Suppressor macrophage treated with lipopolysaccharide for 1 hour (primary cell): ENCODE data around the gene BBOF1.

Source experiments
- DNase-seq, 3 donors: peaks; one replicate each; pipeline ENCODE4 v3.0.0-alpha.2; 2020 to 2022

Gene BBOF1

DNA sequence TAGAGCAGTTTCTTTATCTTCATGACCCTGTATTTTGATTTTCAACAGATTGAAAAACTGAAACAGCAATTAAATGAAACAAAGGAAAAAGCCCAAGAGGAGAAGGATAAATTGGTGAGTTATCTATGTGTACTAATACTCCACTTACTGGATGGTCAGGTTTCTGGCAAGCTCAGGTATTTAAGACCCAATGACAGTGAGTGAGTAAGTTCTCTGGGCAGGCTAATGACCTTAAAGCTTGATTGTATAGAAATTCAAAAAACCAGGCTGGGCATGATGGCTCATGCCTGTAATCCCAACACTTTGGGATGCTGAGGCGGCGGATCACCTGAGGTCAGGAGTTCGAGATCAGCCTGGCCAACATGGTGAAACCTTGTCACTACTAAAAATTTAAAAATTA is 10.0 kb downstream of the BBOF1 start:
- no peak for DNase-seq

DNA sequence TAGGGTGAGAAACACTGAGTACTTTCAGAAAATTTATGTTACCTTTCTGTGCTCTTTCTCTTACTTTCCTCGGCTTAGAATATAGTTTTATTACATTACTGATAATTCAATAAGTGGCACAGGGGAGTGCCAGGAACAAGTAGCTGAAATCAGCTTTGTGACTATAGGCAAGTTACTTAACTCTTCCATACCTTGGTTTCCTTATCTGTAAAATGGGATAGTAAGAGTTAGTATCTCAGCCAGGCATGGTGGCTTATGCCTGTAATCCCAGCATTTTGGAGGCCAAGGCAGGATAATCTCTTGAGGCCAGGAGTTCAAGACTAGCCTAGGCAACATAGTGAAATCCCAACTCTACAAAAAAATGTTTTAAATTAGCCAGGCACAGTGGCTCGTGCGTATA is 15.4 kb downstream of the BBOF1 start:
- DNase-seq, result no peak

DNA sequence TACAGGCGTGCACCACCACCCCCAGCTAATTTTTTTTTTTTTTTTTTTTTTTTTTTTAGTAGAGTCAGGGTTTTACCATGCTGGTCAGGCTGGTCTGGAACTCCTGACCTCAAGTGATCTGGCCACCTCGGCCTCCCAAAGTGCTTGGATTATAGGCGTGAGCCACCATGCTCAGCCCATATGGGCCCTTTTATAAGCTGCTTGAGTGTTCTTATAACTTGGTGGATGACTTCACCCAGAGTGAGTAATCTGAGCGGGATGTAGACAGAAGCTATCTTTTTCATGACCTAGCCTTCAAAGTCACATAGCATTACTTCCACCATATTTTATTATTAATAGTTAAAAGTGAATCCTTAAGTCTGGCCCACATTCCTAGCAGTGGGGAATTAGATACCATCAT is 16.4 kb downstream of the BBOF1 start:
- no peak for DNase-seq

DNA sequence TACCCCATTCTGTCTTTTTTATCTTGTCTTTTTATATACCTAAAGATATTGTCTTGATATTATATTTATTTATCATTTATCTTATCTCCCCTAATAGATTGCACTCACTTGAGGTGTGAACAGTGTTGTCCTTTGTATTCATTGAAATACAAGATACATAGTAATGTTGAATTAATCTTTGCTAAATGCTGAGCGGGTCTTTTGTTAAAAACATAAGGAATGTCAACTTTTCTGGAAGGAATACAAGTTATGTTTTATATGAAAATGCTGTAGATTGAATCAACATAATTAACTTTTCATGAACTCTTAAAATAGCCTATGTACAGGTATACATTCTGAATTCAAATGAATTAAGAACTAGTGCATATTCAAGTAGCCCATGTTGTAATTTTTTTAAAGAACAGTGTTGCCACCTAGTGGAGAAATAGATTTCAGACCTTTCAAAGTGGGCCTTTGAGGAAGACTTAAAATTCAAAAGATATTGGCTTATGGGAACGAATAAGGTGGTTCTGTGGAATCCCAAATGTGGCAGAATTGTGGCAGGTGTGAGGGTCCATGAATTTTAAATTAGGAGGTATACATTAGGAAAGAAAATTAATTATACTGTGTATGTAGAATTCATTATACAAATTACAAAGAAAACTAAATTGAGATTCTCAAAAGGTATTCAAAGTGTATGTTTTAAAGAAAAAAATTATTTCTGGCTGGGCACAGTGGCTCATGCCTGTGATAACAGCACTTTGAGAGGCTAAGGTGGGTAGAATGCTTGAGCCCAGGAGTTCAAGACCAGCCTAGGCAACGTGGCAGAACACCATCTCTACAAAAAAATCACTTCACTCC is 19.1 kb downstream of the BBOF1 start:
- peak; percentile 48 to 80 (median 73) for DNase-seq

DNA sequence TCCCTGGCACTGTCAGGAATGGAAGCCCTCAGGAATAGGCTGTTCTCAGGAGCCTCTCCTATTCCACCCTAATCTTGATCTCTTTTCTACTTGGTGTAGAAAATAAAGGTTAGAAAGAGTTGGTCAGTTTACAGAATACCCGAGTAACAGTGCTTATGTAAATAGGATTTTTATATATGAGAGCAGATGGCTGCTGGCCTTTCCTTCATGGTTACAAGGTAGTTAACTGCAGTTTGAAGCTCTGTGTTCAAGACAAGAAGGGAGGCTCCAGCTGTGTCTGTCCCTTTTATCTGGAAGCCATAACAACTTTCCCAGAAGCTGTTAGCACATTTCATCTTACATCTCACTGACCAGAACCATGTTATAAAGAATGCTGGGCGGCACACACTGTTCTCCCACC is 23.1 kb downstream of the BBOF1 start:
- DNase-seq, result no peak

DNA sequence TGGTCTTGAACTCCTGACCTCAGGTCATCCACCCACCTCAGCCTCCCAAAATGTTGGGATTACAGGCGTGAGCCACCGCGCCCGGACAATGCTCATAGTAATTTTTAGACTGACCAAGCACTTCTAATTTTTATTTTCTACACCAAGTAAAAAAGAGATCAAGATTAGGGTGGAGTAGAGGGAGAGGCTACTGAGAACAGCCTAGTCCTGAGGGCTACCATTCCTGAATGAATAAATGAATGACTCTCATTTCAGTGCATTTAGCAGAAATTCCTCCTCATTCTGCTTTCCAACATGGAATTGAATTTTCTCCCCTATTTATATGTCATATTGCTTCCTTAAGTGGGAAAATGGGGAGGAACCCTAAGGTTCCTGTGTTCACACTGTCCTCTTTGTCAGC is 26.4 kb downstream of the BBOF1 start:
- DNase-seq, result no peak

DNA sequence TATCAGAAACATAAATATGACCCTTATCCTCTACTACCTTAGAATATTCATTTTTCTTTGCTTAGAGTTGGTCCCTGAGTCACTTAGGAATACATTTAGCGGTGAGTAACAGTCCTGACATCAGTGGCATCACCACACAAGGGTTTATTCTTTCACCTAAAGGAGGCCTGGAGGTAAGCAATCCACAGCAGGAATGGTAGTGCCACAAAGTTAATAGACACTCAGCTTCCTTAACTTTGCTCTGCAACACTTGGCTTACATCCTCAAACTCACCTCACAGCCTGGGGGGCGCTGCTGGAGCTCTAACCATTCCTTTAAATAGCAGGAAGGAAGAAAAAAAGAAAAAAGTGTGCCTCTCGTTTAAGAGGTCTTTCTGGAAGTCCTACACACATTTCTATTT is 29.1 kb downstream of the BBOF1 start:
- DNase-seq, result no peak

DNA sequence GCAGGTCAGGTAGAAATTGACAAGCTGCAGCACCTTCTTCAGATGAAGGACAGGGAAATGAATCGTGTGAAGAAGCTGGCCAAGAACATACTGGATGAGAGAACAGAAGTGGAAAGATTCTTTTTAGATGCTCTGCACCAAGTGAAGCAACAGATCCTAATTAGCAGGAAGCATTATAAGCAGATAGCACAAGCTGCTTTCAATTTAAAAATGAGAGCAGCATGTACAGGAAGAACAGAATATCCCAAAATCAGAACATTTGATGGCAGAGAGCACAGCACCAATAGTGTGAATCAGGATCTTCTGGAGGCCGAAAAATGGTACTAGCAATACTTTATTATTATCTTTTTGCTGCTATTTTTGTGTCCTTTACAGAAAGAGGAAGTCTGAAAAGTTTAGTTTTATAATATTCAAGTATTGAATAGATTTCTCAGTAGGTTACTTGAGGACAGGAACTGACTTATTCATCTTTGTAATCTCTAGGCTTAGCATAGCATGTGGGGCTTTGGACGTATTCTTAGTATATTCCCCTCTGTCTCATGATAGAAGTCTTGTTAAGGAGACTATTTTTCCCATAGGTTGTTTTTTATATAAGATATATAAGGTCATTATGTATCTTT is 30.8 kb downstream of the BBOF1 start:
- peak; percentile 18 to 47 (median 43) for DNase-seq

DNA sequence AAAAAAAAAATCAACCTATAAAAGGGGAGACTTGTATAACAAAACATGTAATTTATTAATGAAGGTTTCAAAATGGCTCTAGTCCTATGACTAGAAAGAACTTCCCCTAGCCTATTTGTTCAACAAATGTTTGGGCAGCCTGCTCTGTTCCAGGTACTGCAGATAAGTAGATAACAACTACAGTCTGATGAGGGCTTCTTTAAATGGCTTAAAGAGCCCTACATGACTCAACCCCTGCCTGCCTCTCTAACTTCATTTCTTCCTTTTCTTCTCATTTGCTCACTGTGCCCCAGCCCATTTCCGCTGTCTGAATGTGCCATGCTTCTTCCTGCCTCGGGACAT is 43.6 kb downstream of the BBOF1 start:
- no peak for DNase-seq

DNA sequence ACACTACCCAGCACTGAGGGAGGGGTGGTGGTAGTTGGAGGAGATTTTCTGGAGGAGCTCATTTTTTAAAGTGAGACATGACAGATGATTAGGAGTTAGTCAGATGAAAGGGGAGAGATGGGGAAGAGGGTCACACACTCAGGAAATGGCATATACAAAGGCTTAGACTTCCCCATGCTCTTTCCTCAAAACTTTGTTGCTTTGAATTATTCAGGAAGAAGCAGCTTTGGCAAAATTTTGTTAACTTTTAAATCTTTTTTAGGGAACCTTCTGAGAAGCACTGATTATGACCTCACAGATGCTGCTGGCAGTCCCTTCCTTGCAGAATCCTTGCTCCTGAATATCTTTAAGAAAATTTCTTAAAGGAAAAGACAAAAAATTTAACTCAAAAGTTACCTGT is 45.3 kb downstream of the BBOF1 start:
- DNase-seq, result peak; percentile 25 to 68 (median 55)

DNA sequence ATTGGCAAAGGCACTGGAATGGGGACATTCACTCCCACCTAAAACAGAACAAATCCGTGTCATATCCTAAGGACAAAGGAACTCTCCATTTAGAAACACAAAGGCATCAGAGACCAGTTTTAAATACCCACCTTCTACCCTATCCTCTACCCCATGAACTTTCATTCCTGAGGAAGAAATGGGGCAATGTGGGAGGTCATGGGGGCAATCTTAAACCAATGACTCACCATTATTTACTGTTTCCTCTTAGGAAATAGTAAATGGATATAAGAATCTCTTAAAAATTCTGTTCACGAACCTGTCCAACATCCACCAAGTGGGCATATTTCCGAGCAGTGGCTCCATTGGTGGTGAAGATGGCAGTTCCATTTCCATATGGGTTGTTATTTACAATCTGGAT is 45.7 kb downstream of the BBOF1 start:
- peak; percentile 21 to 33 (median 32) for DNase-seq

DNA sequence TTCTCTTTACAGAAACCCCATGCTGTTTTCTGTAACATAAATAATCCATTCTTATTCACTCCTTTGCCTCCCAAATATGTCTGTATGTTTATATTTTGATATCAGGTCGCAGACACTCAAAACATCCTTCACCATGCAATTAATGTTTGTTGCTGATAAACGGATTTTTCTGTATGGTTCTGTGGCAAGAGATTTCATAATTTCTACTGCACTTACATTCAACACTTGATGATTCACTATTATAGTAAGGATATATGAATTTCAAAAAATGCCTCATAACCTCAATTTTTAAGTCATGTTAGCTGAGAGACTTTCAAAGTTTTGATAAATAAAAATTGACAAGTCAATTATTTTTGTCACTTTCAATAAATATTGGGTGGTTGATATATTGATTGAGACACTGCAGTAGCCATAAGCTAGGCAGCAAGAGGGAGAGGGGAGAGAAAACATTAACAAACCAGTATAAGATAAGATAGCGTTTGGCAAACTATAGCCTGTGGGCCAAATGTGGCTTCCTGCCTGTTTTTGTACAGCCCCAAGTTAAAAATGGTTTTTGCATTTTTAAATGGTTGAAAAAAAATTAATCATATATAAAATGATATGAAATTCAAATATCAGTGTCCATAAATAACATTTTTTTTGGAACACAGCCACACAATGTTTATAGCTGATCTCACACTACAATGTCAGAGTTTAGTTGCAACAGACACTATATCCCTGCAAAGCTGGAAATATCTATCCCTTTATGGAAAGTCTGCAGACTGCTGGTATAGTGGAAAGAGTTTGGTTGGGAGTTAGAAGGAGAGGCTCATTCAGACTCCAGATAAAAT is 46.8 kb downstream of the BBOF1 start:
- DNase-seq, result no peak

DNA sequence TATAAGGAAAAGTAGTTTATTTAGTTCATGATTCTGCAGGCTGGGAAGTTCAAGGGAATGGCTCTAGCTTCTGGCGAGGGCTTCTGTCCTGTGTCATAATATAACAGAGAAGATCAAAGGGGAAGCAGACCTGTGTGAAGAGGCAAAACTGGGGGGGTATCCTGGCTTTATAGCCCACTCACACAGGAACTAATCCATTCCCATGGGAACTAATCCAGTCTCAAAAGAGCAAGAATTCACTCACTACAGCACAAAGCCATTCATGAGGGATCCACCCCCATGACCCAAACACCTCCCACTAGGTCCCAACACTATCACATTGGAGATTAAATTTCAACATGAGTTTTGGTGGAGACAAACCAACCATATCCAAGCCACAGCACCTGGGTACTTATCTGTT is 58.3 kb downstream of the BBOF1 start:
- DNase-seq, result no peak

DNA sequence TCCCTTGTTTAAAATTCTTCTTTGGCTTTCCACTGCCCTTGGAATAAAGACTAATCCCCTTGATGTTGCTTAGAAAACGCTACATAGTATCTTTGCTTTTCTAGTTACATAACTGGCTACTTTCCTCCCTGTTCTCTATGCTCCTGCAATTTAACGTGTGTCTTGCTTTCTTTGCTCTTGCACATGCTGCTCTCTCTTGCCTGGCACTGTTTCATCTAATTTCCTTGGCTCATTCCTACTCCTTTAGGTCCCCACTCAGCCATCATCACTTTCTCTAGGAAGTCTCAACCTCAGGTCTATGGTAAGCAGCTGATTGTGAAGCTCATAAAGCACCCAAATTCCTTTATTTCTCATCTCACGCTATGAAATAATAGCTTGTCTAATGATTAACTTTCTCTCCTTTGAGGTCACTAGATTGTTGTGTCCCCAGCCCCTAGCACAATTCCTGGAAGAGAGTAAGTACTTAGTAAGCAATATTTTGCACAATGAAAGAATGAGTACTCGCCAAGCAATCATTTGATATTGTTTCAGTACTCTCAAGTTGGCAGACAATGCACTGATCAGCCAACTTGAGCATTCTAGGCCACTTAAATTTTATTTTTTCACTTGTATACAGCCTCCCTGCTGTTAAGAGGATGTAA is 61.8 kb downstream of the BBOF1 start:
- no peak for DNase-seq

DNA sequence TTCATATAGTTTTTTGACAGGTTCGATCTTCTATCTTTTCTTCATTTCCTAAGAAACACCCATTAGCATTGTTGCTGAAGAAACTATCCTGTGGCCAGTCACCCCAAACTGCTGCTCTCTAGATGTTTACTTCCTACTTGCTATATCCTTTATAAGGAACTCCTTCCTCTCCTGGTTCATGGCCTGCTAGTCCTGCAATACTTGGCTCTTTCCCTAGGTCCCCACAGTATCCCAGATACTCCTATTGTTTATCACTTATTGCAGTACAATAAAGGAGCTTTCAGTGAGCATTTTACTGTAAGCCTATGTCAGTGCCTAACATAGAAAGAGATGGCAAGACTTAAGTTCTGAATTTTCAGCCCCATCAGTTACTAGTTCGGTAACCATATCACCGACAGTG is 62.3 kb downstream of the BBOF1 start:
- no peak for DNase-seq

DNA sequence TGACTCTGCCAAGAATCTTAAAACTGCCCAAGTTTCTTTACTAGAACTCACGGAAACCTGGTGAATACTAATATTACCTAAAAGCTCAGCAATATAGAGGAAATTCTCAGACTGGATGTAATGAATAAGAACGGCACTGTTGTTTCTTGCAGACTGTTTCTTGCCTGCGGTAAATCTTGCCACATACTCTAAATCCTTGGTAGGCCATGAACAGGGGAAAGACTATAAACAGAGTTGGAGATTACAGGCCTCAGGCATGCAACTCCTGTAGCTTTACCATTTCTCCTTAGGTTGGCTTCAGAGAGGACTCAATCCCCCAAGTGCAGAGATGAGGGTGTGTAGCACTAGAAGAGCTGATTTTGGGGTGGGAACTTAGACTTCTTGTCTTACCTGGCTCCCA is 64.0 kb downstream of the BBOF1 start:
- DNase-seq, result no peak

DNA sequence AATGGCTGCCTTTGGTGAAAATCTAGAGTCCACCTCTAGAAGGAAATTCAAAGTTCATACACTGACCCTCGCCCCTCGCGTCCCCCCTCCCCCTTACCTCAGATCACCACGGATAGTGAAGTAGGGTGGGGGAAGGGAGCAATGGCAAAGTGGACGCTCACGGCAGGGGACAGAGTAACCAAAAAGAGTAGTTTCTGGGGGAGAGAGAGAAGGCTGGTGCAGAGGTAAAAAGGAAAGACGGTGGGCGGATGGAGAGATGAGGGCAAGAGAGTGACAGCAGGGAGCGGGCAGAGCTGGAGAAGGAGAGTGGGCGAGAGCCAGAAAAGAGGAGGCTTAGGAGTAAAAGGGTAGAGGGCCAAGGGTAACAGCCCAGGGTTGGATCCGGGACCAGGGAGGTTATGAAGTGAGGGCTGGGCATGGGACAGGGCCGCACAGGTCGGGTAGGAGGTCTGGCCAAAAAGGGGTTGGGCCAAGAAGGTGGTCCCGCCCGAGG is 64.7 kb downstream of the BBOF1 start:
- no peak for DNase-seq

DNA sequence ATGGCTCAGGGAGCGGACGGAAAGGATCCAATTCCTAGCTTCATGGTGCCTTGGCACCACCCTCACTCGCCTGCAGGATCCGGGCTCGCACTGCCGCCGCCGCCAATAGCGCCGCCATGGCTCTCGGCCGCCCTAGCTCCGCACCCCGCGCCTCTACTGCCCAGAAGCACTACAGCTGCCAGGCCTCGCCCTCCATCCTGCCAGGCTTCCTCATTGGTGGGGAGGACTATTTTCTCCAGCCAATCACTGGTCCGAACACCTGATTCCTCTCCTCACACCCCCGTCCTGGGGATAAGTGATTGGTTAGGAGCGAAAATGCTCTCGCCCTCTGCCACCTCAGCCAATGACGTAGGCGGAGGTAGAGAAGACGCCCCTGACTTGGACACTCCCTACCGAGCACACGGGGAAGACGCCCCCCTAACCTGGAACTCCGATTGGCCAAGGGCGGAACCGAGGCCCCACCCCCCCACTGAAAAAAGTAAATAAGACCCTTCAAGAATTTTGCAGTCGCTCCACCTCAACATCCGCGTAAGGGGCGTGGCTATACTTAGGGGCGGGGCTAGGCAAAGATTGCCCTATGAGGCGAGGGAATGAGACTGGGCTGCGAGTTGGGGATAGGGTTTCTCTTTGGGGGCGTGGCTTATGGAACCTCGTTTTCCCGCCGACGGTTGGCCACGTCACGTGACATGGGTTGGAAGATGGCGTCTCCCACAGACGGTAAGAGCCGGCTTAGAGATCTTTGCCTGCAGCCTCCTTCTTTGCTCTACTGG is 65.3 kb downstream of the BBOF1 start, which contains the start of the genes ALDH6A1 and LIN52:
TSS of gene ALDH6A1 (minus strand) at position 177 of the 770 bp plus-strand sequence. CDS start at position 118, 59 bp downstream.
TSS of gene LIN52 (plus strand) at position 680 of the 770 bp plus-strand sequence. CDS start at position 699, 19 bp downstream.
- DNase-seq, result peak; percentile 99 to 100 (median 100)

DNA sequence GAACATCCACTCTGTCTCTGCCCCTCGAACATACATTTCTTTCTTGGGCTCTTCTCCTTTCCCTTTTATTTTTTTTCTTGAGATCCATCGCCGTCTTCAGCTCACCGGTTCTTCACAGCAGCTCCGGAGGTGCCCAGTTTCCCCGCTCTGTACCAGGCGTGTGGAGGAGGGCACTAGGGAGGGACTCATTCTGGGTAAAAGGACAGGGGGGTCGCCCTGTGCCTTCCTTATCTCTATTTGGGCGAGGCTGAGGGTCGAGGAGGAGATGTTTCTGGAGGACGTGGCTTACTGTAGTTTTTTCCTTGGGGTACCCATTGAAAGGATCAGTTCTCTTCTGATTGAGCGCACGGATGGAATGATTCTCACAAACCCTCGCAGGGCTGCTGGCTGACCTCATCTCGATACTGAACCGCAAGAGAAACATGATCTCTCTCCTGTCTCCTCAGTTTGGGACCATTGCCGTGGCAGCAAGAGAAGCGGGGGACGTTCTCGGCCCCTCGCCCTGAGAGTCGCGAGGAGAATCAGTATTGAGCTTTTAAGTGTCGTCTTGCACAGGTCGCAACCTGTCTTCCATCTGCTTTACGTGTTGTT is 66.0 kb downstream of the BBOF1 start:
- peak in 2 of 3 donors; percentile 9 to 23 for DNase-seq

DNA sequence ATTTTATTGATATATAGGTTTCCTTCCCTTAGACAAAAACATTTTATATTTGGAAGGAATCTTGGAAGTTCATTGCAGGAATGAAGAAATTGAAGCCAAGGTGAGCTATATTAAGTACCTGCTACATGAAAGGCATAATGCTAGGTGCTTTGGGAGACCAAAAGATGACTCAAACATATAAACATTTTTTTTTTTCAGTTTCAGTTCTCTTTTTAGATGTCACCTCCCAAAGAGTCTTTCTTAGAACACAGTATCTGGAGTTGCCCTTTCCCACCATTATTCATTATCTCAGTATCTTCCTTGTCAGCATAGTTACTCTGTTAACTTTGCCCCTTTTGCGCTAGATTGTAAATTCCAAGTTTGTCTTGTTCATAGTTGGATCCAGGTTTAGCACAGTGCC is 66.7 kb downstream of the BBOF1 start:
- peak; percentile 3 to 56 (median 38) for DNase-seq

DNA sequence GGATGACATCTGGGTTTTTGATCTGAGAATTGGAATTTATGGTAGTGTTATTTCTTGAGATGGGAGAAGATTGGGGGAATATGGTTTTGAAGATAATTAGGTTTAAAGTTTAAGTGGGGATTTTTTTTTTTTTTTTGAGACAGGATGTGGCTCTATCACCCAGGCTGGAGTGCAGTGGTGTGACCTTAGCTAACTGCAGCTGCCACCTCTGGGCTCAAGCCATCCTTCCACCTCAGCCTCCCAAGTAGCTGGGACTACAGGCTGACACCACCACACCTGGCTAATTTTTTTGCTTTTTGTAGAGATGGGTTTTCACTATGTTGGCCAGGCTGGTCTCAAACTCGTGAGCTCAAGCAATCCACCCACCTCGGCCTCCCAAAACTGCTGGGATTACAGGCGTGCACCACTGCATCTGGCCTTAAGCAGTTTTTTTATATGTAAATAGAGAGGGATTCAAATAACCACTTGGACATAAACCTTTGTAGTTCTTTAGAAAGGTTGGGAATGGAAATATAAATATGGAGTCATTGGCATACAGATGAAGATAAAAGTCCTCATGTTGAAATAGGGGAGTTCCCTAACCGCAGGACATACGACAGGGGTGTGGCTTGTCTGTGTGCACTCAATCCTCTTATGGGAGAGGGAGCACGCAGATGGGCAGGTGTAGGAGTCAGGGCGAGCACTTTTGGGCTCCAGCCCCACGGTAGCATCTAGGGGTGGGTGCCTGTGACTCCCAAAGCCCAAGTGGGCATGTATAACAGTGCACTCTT is 70.3 kb downstream of the BBOF1 start:
- DNase-seq, result peak in 2 of 3 donors; percentile 12 to 26
